Measurements from ENCODE around the gene UMODL1.
"Not testable (repeated sequence)": the region's sequence is repeated elsewhere in the genome, so short reads cannot be mapped to it uniquely, and the experiment has no call there.

The UMODL1 gene

GRCh38 chr21:42172596-42173483 lies 101.7 kb downstream of the UMODL1 start:
- no peak for DNase-seq

- DNase-seq = no peak
Observed at GRCh38 chr21:42174173-42174572, 103.1 kb downstream of the UMODL1 start.

GRCh38 chr21:42175110-42175710 lies 104.1 kb downstream of the UMODL1 start:
- DNase-seq = no peak

GRCh38 chr21:42176859-42177258 lies 105.7 kb downstream of the UMODL1 start:
- no peak for DNase-seq

GRCh38 chr21:42179316-42179715 lies 108.2 kb downstream of the UMODL1 start:
- DNase-seq = no peak

GRCh38 chr21:42180001-42180400 lies 108.9 kb downstream of the UMODL1 start:
- DNase-seq = not testable (repeated sequence)

GRCh38 chr21:42182713-42183371 lies 111.7 kb downstream of the UMODL1 start:
- no peak for DNase-seq

- no peak for DNase-seq
Observed at GRCh38 chr21:42183374-42184266, 112.5 kb downstream of the UMODL1 start.

- no peak for DNase-seq
Observed at GRCh38 chr21:42186591-42186990, 115.5 kb downstream of the UMODL1 start.

GRCh38 chr21:42187976-42188653 lies 117.0 kb downstream of the UMODL1 start:
- DNase-seq = peak; percentile 80

GRCh38 chr21:42188663-42189062 lies 117.5 kb downstream of the UMODL1 start:
- no peak for DNase-seq

- DNase-seq = no peak
Observed at GRCh38 chr21:42189431-42189830, 118.3 kb downstream of the UMODL1 start.

GRCh38 chr21:42189860-42190485 lies 118.9 kb downstream of the UMODL1 start:
- peak; percentile 34 for DNase-seq

- DNase-seq = no peak
Observed at GRCh38 chr21:42190486-42190863, 119.4 kb downstream of the UMODL1 start.

GRCh38 chr21:42191064-42191463 lies 119.9 kb downstream of the UMODL1 start:
- DNase-seq = no peak

- DNase-seq = no peak
Observed at GRCh38 chr21:42191696-42192595, 120.8 kb downstream of the UMODL1 start.
